MM.1S (cell line): ENCODE results near the gene MYO10.

Source experiments
- DNase-seq: peaks from one replicate; pipeline ENCODE4 v3.0.0-alpha.2; 2015
- H2AFZ ChIP-seq: fragments of 300-600 bp; sonication (generic); 2 replicates; pipeline ENCODE4 v1.6.0; 2016; ENCODE audit warnings: antibody characterized with exemption, low read length
- H3F3A ChIP-seq: fragments of 300-600 bp; sonication (generic); 2 replicates; pipeline ENCODE4 v1.6.1; 2016; ENCODE audit warnings: mild to moderate bottlenecking, antibody characterized with exemption, low read length, moderate library complexity, mixed read lengths; ENCODE audit not compliant: insufficient read depth
- H3K27ac ChIP-seq: fragments of 300-600 bp; sonication (generic); 2 replicates; pipeline ENCODE4 v1.5.1; 2016; ENCODE audit warnings: mild to moderate bottlenecking, low read length
- H3K27me3 ChIP-seq: fragments of 300-600 bp; sonication (generic); replicated peaks from 2 replicates; pipeline ENCODE4 v1.6.0; 2016; ENCODE audit warnings: low read length; ENCODE audit not compliant: insufficient read depth
- H3K36me3 ChIP-seq: fragments of 300-600 bp; sonication (generic); replicated peaks from 2 replicates; pipeline ENCODE4 v1.6.1; 2016; ENCODE audit warnings: mild to moderate bottlenecking, low read length, mixed read lengths; ENCODE audit not compliant: insufficient read depth
- H3K4me1 ChIP-seq: fragments of 300-600 bp; sonication (generic); 2 replicates; pipeline ENCODE4 v1.6.1; 2016; ENCODE audit warnings: low read length, mixed read lengths
- H3K4me2 ChIP-seq: fragments of 300-600 bp; sonication (generic); 2 replicates; pipeline ENCODE4 v1.6.0; 2016; ENCODE audit warnings: low read depth, low read length
- H3K4me3 ChIP-seq: fragments of 300-600 bp; sonication (generic); 2 replicates; pipeline ENCODE4 v1.5.1; 2016; ENCODE audit warnings: low read length, mixed read lengths
- H3K79me2 ChIP-seq: fragments of 300-600 bp; sonication (generic); 2 replicates; pipeline ENCODE4 v1.6.1; 2016; ENCODE audit warnings: mixed run types, low read length, mixed read lengths
- H3K9ac ChIP-seq: fragments of 300-600 bp; sonication (generic); 2 replicates; pipeline ENCODE4 v1.6.1; 2016; ENCODE audit warnings: low read length, mixed read lengths
- H3K9me2 ChIP-seq: fragments of 300-600 bp; sonication (generic); replicated peaks from 2 replicates; pipeline ENCODE4 v1.6.1; 2016; ENCODE audit warnings: mild to moderate bottlenecking, low read length, mixed read lengths; ENCODE audit not compliant: insufficient read depth
- H3K9me3 ChIP-seq: fragments of 300-600 bp; sonication (generic); replicated peaks from 2 replicates; pipeline ENCODE4 v1.6.1; 2016; ENCODE audit warnings: mild to moderate bottlenecking, low read length, mixed read lengths; ENCODE audit not compliant: insufficient read depth
- H4K20me1 ChIP-seq: fragments of 300-600 bp; sonication (generic); 2 replicates; pipeline ENCODE4 v1.6.1; 2016; ENCODE audit warnings: mild to moderate bottlenecking, low read length, moderate library complexity, mixed read lengths; ENCODE audit not compliant: insufficient read depth
- EZH2 ChIP-seq: fragments of 300-600 bp; sonication (generic); optimal IDR thresholded peaks from 2 replicates; pipeline ENCODE3; 2017; ENCODE audit warnings: low read depth, mild to moderate bottlenecking, antibody characterized with exemption, low read length, mixed read lengths
- EZH2phosphoT487 ChIP-seq: fragments of 300-600 bp; sonication (generic); IDR thresholded peaks from 2 replicates; pipeline ENCODE4 v1.6.1; 2018; ENCODE audit warnings: antibody characterized with exemption, low read length
- TF ChIP-seq, protein P1 (sequence below): fragments of 300-600 bp; sonication (generic); IDR thresholded peaks from 2 replicates; pipeline ENCODE4 v1.5.1; 2016; ENCODE audit warnings: antibody characterized with exemption, low read length, mixed read lengths

Gene MYO10

DNA sequence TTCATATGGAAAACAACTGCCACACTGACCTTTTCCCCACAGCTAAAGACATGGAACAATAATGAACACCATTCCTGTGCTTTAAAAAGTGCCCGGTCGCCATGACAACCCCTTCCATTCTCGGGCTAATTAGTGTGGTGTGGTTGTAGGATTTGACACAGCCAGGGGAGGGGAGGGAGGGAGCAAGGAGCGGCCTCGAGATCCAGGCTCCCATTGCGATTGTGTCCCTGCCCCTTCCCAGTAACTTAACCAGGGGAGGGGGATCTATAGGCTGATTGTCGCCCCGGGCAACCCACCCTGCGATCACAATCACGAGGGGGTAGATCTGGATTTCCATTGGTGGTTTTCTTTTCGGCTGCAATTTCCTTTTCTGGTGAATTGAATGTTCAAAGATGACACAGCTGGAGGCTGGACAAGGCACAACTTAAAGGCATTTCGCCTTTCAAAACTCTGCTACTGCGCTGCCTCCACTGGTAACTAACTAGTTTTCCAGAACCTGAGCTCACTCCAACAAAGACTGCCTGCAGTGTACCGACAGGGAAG, 222.6 kb downstream of the MYO10 start:
- Histone ChIP-seq H3K4me2 (no peak overlapping the region), H2AFZ (no peak overlapping the region), H3K4me3 (no peak overlapping the region), H3F3A (no peaks in the 10 kb centered on the region), H3K4me1 (no peaks in the 10 kb centered on the region), H3K9me3 (no peaks in the 10 kb centered on the region), H4K20me1 (no peaks in the 10 kb centered on the region), H3K27me3 (no peaks in the 10 kb centered on the region), H3K9ac (no peak overlapping the region), H3K36me3 (no peaks in the 10 kb centered on the region), H3K27ac (no peak overlapping the region), H3K79me2 (no peaks in the 10 kb centered on the region), H3K9me2 (no peaks in the 10 kb centered on the region)
- TF ChIP-seq, protein P1, sequence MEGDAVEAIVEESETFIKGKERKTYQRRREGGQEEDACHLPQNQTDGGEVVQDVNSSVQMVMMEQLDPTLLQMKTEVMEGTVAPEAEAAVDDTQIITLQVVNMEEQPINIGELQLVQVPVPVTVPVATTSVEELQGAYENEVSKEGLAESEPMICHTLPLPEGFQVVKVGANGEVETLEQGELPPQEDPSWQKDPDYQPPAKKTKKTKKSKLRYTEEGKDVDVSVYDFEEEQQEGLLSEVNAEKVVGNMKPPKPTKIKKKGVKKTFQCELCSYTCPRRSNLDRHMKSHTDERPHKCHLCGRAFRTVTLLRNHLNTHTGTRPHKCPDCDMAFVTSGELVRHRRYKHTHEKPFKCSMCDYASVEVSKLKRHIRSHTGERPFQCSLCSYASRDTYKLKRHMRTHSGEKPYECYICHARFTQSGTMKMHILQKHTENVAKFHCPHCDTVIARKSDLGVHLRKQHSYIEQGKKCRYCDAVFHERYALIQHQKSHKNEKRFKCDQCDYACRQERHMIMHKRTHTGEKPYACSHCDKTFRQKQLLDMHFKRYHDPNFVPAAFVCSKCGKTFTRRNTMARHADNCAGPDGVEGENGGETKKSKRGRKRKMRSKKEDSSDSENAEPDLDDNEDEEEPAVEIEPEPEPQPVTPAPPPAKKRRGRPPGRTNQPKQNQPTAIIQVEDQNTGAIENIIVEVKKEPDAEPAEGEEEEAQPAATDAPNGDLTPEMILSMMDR: no peak
- TF ChIP-seq EZH2 (no peak), EZH2phosphoT487 (no peak)
- no peak for DNase-seq

DNA sequence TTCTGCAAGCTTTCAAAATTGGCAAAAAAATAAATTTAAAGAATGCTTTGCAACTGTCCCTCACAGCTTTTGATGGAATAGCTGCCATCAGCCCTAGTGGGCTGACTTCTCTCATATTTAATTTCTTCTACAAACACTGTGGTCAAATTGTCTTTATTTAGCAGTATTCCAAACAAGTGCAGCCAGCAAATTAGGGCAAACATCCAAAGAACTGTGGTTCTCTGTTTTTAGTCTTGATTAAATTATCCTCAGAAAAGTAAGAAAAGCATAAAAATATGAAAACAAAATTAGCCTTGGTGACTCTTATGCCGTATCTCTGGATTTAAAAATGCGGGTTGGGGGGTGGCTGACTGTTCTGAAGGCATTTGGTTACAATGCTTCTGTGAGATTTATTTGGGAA, 223.5 kb downstream of the MYO10 start:
- DNase-seq: no peak
- no peaks in the 10 kb centered on the region for H3K79me2 ChIP-seq

DNA sequence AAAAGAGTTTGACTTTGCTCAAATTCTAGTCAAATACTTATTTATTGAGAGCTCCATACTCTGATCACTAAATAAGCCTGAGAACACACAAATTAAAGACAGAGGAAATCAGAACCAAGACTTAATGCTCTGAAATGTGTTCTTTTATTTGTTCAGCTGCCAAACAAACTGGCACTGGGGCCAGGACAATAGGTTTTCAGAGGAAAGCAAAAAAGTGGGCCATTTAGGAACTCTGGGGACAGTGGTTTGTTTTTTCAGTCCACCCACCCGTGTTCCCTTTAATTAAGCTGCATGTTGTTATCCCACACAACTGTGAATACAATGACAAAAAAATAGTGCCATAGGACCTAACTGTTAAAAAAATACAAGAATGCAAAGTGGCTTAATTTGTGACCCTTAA, 223.9 kb downstream of the MYO10 start:
- H3K4me3 ChIP-seq: no peak overlapping the region
- no peak overlapping the region for H3K27ac ChIP-seq
- H3K36me3 ChIP-seq: no peaks in the 10 kb centered on the region
- H2AFZ ChIP-seq: no peak overlapping the region
- no peaks in the 10 kb centered on the region for H3K9me2 ChIP-seq
- no peak for DNase-seq
- no peak overlapping the region for H3K4me2 ChIP-seq
- H3K9ac ChIP-seq: no peak overlapping the region
- no peaks in the 10 kb centered on the region for H4K20me1 ChIP-seq
- H3K79me2 ChIP-seq: no peaks in the 10 kb centered on the region
- TF ChIP-seq EZH2 (no peak), EZH2phosphoT487 (no peak)
- TF ChIP-seq, protein P1: no peak
- H3K4me1 ChIP-seq: no peaks in the 10 kb centered on the region
- no peaks in the 10 kb centered on the region for H3K9me3 ChIP-seq
- no peaks in the 10 kb centered on the region for H3F3A ChIP-seq
- no peaks in the 10 kb centered on the region for H3K27me3 ChIP-seq

More for the DNA sequence above, 223.5 kb downstream of the MYO10 start:
- Histone ChIP-seq H3K9me3 (no peaks in the 10 kb centered on the region), H4K20me1 (no peaks in the 10 kb centered on the region), H3K4me1 (no peaks in the 10 kb centered on the region), H3K9ac (no peak overlapping the region), H3K4me2 (no peak overlapping the region), H3K36me3 (no peaks in the 10 kb centered on the region), H3K9me2 (no peaks in the 10 kb centered on the region), H2AFZ (no peak overlapping the region), H3K4me3 (no peak overlapping the region), H3K27ac (no peak overlapping the region), H3K27me3 (no peaks in the 10 kb centered on the region), H3F3A (no peaks in the 10 kb centered on the region)
- TF ChIP-seq EZH2phosphoT487 (no peak), EZH2 (no peak)
- TF ChIP-seq, protein P1: no peak
